ENCODE measurements around the gene SPRR2D.
"Not testable (repeated sequence)": the region's sequence is repeated elsewhere in the genome, so short reads cannot be mapped to it uniquely, and the experiment has no call there.

Gene SPRR2D

GRCh38 chr1:153032073-153032472, 8.8 kb downstream of the SPRR2D start:
- TF ChIP-seq CTCF (conservative IDR thresholded peaks at IDR 0.05; ENCODE audit: low read depth, low read length), result no peak
- DNase-seq (ENCODE audit: low read depth), result no peak
- no peak overlapping the region for H3K4me3 ChIP-seq (ENCODE audit: low read length)

- DNase-seq (ENCODE audit: low read depth), result no peak
- H3K4me3 ChIP-seq (ENCODE audit: low read length), result no peak within 1 kb of the TSS
- TF ChIP-seq CTCF (conservative IDR thresholded peaks at IDR 0.05; ENCODE audit: low read depth, low read length), result no peak
Observed at GRCh38 chr1:153030895-153031294, 10.0 kb downstream of the SPRR2D start, which contains the start of gene SPRR1B. Gene SPRR1B (plus strand): TSS chr1:153031203. CDS start chr1:153032346, 1,143 bp downstream.

GRCh38 chr1:153028766-153029165, 12.2 kb downstream of the SPRR2D start:
- TF ChIP-seq CTCF (conservative IDR thresholded peaks at IDR 0.05; ENCODE audit: low read depth, low read length), result no peak
- no peak overlapping the region for H3K4me3 ChIP-seq (ENCODE audit: low read length)
- no peak for DNase-seq (ENCODE audit: low read depth)

GRCh38 chr1:153025797-153026196, 15.1 kb downstream of the SPRR2D start:
- TF ChIP-seq CTCF (conservative IDR thresholded peaks at IDR 0.05; ENCODE audit: low read depth, low read length), result no peak
- DNase-seq (ENCODE audit: low read depth), result no peak
- H3K4me3 ChIP-seq (ENCODE audit: low read length), result no peak overlapping the region

GRCh38 chr1:153024413-153024812, 16.5 kb downstream of the SPRR2D start:
- no peak for DNase-seq (ENCODE audit: low read depth)
- no peak for TF ChIP-seq CTCF (conservative IDR thresholded peaks at IDR 0.05; ENCODE audit: low read depth, low read length)
- H3K4me3 ChIP-seq (ENCODE audit: low read length), result no peak overlapping the region

GRCh38 chr1:153023109-153023508, 17.8 kb downstream of the SPRR2D start:
- DNase-seq (ENCODE audit: low read depth), result no peak
- TF ChIP-seq CTCF (conservative IDR thresholded peaks at IDR 0.05; ENCODE audit: low read depth, low read length), result no peak
- no peak overlapping the region for H3K4me3 ChIP-seq (ENCODE audit: low read length)

- not testable (repeated sequence) for DNase-seq (ENCODE audit: low read depth); H3K4me3 ChIP-seq (ENCODE audit: low read length)
Observed at GRCh38 chr1:153022340-153022739, 18.6 kb downstream of the SPRR2D start.

- H3K4me3 ChIP-seq (ENCODE audit: low read length); DNase-seq (ENCODE audit: low read depth): not testable (repeated sequence)
Observed at GRCh38 chr1:153021829-153022228, 19.1 kb downstream of the SPRR2D start.

- not testable (repeated sequence) for H3K4me3 ChIP-seq (ENCODE audit: low read length); DNase-seq (ENCODE audit: low read depth)
Observed at GRCh38 chr1:153011235-153011758, 29.6 kb downstream of the SPRR2D start.
